ENCODE measurements around the gene KLHL29. TPM values are rescaled to one million over a fixed set of nuclear protein-coding genes. Genes with fewer than 3 reads are reported as not detected.

Gene KLHL29
- total RNA-seq, 2 experiments from 2014 or later, result 0.23 to 0.66 TPM

DNA sequence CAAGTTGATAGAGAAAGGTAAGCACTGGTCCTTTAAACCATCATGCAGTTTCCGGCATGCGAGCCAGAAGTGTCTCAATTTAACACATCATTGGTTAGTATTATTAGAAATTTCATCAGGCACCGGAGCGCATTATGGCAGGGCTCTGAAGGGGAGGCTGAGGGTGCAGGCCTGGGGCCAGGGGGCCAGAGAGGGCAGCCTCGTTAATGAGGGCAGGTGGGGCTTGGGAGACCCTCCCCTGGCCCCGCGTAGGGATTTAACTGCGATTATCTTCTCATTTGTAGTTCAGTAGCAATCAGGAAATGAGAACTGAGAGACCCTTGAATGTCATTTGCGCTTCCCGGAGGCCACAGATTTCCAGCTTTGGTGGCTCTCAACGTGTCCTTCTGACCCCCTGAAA, 246.4 kb downstream of the KLHL29 start:
- Histone ChIP-seq H3K79me2 (ENCODE audit: insufficient read depth, low read depth, low read length) (no peaks in the 10 kb centered on the region), H3K4me3 (ENCODE audit: low read depth, low read length, poor library complexity, severe bottlenecking) (no peak overlapping the region), H3K4me2 (ENCODE audit: low read length) (no peak overlapping the region), H3K27ac (ENCODE audit: low read depth, low read length, poor library complexity, severe bottlenecking) (no peak overlapping the region), H3K9me2 (ENCODE audit: insufficient read depth, low read length) (no peaks in the 10 kb centered on the region), H3K36me3 (ENCODE audit: insufficient read depth, low read length) (no peaks in the 10 kb centered on the region), H3K9me3 (ENCODE audit: low read length) (no peaks in the 10 kb centered on the region), H4K20me1 (ENCODE audit: insufficient read depth, low read length) (no peaks in the 10 kb centered on the region), H2AFZ (ENCODE audit: low read length) (no peak overlapping the region), H3K4me1 (ENCODE audit: insufficient read depth, low read length, poor library complexity, severe bottlenecking) (no peaks in the 10 kb centered on the region)
- ChIA-PET CTCF (ENCODE audit: unreplicated experiment) (no interaction called here), POLR2A (no interaction called here)
- DNase-seq (ENCODE audit: low spot score), result no peak
- intact Hi-C loops (cut with micrococcal nuclease; ENCODE audit: unreplicated experiment), result no loop called here
- TF ChIP-seq EZH2phosphoT487 (IDR thresholded peaks at IDR 0.05; ENCODE audit: borderline replicate concordance, low read depth, low read length) (no peak), CTCF (conservative IDR thresholded peaks at IDR 0.05; ENCODE audit: low read length) (no peak)
- no TSS peak for BruUV-seq (replicated peaks)

DNA sequence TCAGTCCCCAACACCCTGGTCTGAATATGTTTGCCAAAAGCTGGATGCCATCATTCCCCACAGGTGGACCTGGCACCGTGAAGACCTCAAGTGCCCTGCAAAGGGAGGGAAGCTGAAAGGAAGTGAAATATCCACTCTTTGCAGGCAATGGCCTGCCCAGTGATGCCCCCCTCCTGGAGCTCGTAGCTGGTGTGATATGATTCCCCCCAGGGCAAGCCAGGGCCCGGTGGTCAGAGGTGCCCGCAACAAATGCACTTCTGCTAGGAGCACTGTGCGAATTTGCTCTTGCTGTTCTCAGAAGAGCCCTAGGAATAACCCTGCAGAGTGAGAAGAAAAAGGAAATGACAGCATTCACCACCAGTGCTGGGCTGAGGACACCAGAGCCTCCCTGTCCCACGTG, 247.4 kb downstream of the KLHL29 start:
- Histone ChIP-seq H4K20me1 (ENCODE audit: insufficient read depth, low read length) (no peaks in the 10 kb centered on the region), H3K4me2 (ENCODE audit: low read length) (no peak overlapping the region), H3K79me2 (ENCODE audit: insufficient read depth, low read depth, low read length) (no peaks in the 10 kb centered on the region), H3K9me2 (ENCODE audit: insufficient read depth, low read length) (no peaks in the 10 kb centered on the region), H3K9me3 (ENCODE audit: low read length) (no peaks in the 10 kb centered on the region), H2AFZ (ENCODE audit: low read length) (no peak overlapping the region), H3K4me3 (ENCODE audit: low read depth, low read length, poor library complexity, severe bottlenecking) (no peak overlapping the region), H3K27ac (ENCODE audit: low read depth, low read length, poor library complexity, severe bottlenecking) (no peak overlapping the region), H3K36me3 (ENCODE audit: insufficient read depth, low read length) (no peaks in the 10 kb centered on the region), H3K4me1 (ENCODE audit: insufficient read depth, low read length, poor library complexity, severe bottlenecking) (no peaks in the 10 kb centered on the region)
- no peak for DNase-seq (ENCODE audit: low spot score)
- POLR2A ChIA-PET, result no interaction called here
- TF ChIP-seq CTCF (conservative IDR thresholded peaks at IDR 0.05; ENCODE audit: low read length), result no peak
- TF ChIP-seq EZH2phosphoT487 (IDR thresholded peaks at IDR 0.05; ENCODE audit: borderline replicate concordance, low read depth, low read length), result no peak
- CTCF ChIA-PET (ENCODE audit: unreplicated experiment), result no interaction called here
- no TSS peak for BruUV-seq (replicated peaks)
- intact Hi-C loops (cut with micrococcal nuclease; ENCODE audit: unreplicated experiment), result no loop called here

- H3K79me2 ChIP-seq (ENCODE audit: insufficient read depth, low read depth, low read length), result no peaks in the 10 kb centered on the region
- H3K4me2 ChIP-seq (ENCODE audit: low read length), result no peak overlapping the region
- H4K20me1 ChIP-seq (ENCODE audit: insufficient read depth, low read length), result no peaks in the 10 kb centered on the region
- CTCF ChIA-PET (ENCODE audit: unreplicated experiment), result no interaction called here
- intact Hi-C loops (cut with micrococcal nuclease; ENCODE audit: unreplicated experiment), result no loop called here
- H3K4me3 ChIP-seq (ENCODE audit: low read depth, low read length, poor library complexity, severe bottlenecking), result no peak overlapping the region
- POLR2A ChIA-PET, result no interaction called here
- no peak overlapping the region for H3K27ac ChIP-seq (ENCODE audit: low read depth, low read length, poor library complexity, severe bottlenecking)
- no peaks in the 10 kb centered on the region for H3K9me2 ChIP-seq (ENCODE audit: insufficient read depth, low read length)
- DNase-seq (ENCODE audit: low spot score), result no peak
- H3K9me3 ChIP-seq (ENCODE audit: low read length), result no peaks in the 10 kb centered on the region
- H2AFZ ChIP-seq (ENCODE audit: low read length), result no peak overlapping the region
- BruUV-seq (replicated peaks), result no TSS peak
- no peaks in the 10 kb centered on the region for H3K36me3 ChIP-seq (ENCODE audit: insufficient read depth, low read length)
- TF ChIP-seq EZH2phosphoT487 (IDR thresholded peaks at IDR 0.05; ENCODE audit: borderline replicate concordance, low read depth, low read length) (no peak), CTCF (conservative IDR thresholded peaks at IDR 0.05; ENCODE audit: low read length) (no peak)
- H3K4me1 ChIP-seq (ENCODE audit: insufficient read depth, low read length, poor library complexity, severe bottlenecking), result no peaks in the 10 kb centered on the region
Measured at GRCh38 chr2:23632831-23633395, 247.9 kb downstream of the KLHL29 start.

Measured in OCI-LY7 (cell line).